ENCODE results near the gene TRAF1. TPM values are rescaled to one million over a fixed set of nuclear protein-coding genes. Genes with fewer than 3 reads are reported as not detected.

The TRAF1 gene
- total RNA-seq, 3 donors from 2014 or later (not counting 1 experiment from before 2014, with no cell fraction given) = 23.4 to 33.9 (median 30.5) TPM

- Mint-ChIP-seq H3K27me3 (ENCODE audit: low read depth in 2 of 2) (no peaks in the 10 kb centered on the region), H3K4me3 (no peak overlapping the region), H3K4me1 (peaks cover 10 to 21% of the 10 kb centered on the region in 2 donors), H3K9me3 (no peaks in the 10 kb centered on the region), H3K27ac (no peak overlapping the region), H3K36me3 (no peaks in the 10 kb centered on the region)
- TF ChIP-seq CTCF (IDR thresholded peaks at IDR 0.05) = no peak
- WGBS (ENCODE audit: insufficient coverage) = 93% methylated on average over 4 of the region's 4 CpGs
- peak in 1 of 2 donors; percentile 62 for DNase-seq
- peak in 1 of 3 donors; percentile 37 for ATAC-seq
- H3K27me3 ChIP-seq (ENCODE audit: control insufficient read depth, insufficient read depth, low read length) = no peaks in the 10 kb centered on the region
- H3K4me3 ChIP-seq (ENCODE audit: low read length) = no peak overlapping the region
- H3K36me3 ChIP-seq (ENCODE audit: control insufficient read depth, insufficient read depth, low read length) = peaks cover 66% of the 10 kb centered on the region
- no peaks in the 10 kb centered on the region for H3K9me3 ChIP-seq (ENCODE audit: control insufficient read depth, insufficient read depth, low read length)
- no peak overlapping the region for H3K27ac ChIP-seq (ENCODE audit: low read length)
- H3K4me1 ChIP-seq (ENCODE audit: control insufficient read depth, insufficient read depth, low read length) = peaks cover 39% of the 10 kb centered on the region
- intact Hi-C loops (cut with micrococcal nuclease) = no loop called here
These were observed 12.8 kb downstream of the TRAF1 start for GRCh38 chr9:120913647-120914264.

GRCh38 chr9:120912958-120913646 lies 13.5 kb downstream of the TRAF1 start:
- no peaks in the 10 kb centered on the region for H3K9me3 Mint-ChIP-seq
- no peak for TF ChIP-seq CTCF (IDR thresholded peaks at IDR 0.05)
- H3K4me3 ChIP-seq (ENCODE audit: low read length) = no peak overlapping the region
- WGBS (ENCODE audit: insufficient coverage) = 92% methylated on average over 12 of the region's 13 CpGs
- no peak overlapping the region for H3K27ac ChIP-seq (ENCODE audit: low read length)
- ATAC-seq (no peak), DNase-seq (no peak)
- H3K27me3 Mint-ChIP-seq (ENCODE audit: low read depth in 2 of 2) = no peaks in the 10 kb centered on the region
- no peak overlapping the region for H3K27ac Mint-ChIP-seq
- H3K36me3 Mint-ChIP-seq = no peaks in the 10 kb centered on the region
- intact Hi-C loops (cut with micrococcal nuclease) = no loop called here
- peaks cover 35% of the 10 kb centered on the region for H3K4me1 ChIP-seq (ENCODE audit: control insufficient read depth, insufficient read depth, low read length)
- H3K4me1 Mint-ChIP-seq = peaks cover 5 to 19% of the 10 kb centered on the region in 2 donors
- no peak overlapping the region for H3K4me3 Mint-ChIP-seq
- no peaks in the 10 kb centered on the region for H3K9me3 ChIP-seq (ENCODE audit: control insufficient read depth, insufficient read depth, low read length)
- no peaks in the 10 kb centered on the region for H3K27me3 ChIP-seq (ENCODE audit: control insufficient read depth, insufficient read depth, low read length)
- peaks cover 60% of the 10 kb centered on the region for H3K36me3 ChIP-seq (ENCODE audit: control insufficient read depth, insufficient read depth, low read length)

- intact Hi-C loops (cut with micrococcal nuclease) = no loop called here
- Mint-ChIP-seq H3K9me3 (no peaks in the 10 kb centered on the region), H3K36me3 (no peaks in the 10 kb centered on the region), H3K27ac (no peak overlapping the region), H3K4me3 (no peak overlapping the region), H3K4me1 (peaks cover 12 to 15% of the 10 kb centered on the region in 2 donors), H3K27me3 (ENCODE audit: low read depth in 2 of 2) (no peaks in the 10 kb centered on the region)
- TF ChIP-seq CTCF (IDR thresholded peaks at IDR 0.05) = no peak
- WGBS (ENCODE audit: insufficient coverage) = 97% methylated on average over 9 of the region's 9 CpGs
- Histone ChIP-seq H3K27ac (ENCODE audit: low read length) (no peak overlapping the region), H3K36me3 (ENCODE audit: control insufficient read depth, insufficient read depth, low read length) (peaks cover 57% of the 10 kb centered on the region), H3K4me3 (ENCODE audit: low read length) (no peak overlapping the region), H3K27me3 (ENCODE audit: control insufficient read depth, insufficient read depth, low read length) (no peaks in the 10 kb centered on the region), H3K4me1 (ENCODE audit: control insufficient read depth, insufficient read depth, low read length) (peaks cover 34% of the 10 kb centered on the region), H3K9me3 (ENCODE audit: control insufficient read depth, insufficient read depth, low read length) (no peaks in the 10 kb centered on the region)
- DNase-seq = no peak
- ATAC-seq = no peak
These were observed 15.2 kb downstream of the TRAF1 start for GRCh38 chr9:120911295-120911837.
